DND-41 (cell line): ENCODE results near the gene TMEM217.

Source experiments
- ATAC-seq: fragments of 200-7000 bp; cut with Tn5 transposase; 3 replicates; pipeline ENCODE4 v1.9.1; 2021; ENCODE audit warnings: low read depth; ENCODE audit not compliant: insufficient read depth
- DNase-seq: peaks from one replicate; pipeline ENCODE4 v3.0.0-alpha.2; 2020
- H2AFZ ChIP-seq: 2 replicates; pipeline ENCODE4 v1.6.0; 2012; ENCODE audit warnings: low read depth, low read length
- H3K27ac ChIP-seq: 2 replicates; pipeline ENCODE4 v1.5.1; 2012; ENCODE audit warnings: low read length, inconsistent platforms
- H3K27me3 ChIP-seq: fragments of 200-600 bp; sonication (generic); 2 replicates; pipeline ENCODE4 v1.6.0; 2012; ENCODE audit warnings: low read length, mild to moderate bottlenecking, inconsistent platforms; ENCODE audit not compliant: insufficient read depth, poor library complexity
- H3K36me3 ChIP-seq: 2 replicates; pipeline ENCODE4 v1.5.1; 2012; ENCODE audit warnings: low read length, inconsistent platforms; ENCODE audit not compliant: insufficient read depth
- H3K4me1 ChIP-seq: 2 replicates; pipeline ENCODE4 v1.5.1; 2012; ENCODE audit warnings: mild to moderate bottlenecking, low read length; ENCODE audit not compliant: insufficient read depth
- H3K4me2 ChIP-seq: 2 replicates; pipeline ENCODE4 v1.6.0; 2012; ENCODE audit warnings: mild to moderate bottlenecking, moderate library complexity, low read length, inconsistent platforms; ENCODE audit not compliant: insufficient read depth
- H3K4me3 ChIP-seq, 2 experiments: fragments of 200-600 bp in 1 of 2; shearing (Covaris generic) in 1 of 2; 2 replicates each; pipeline ENCODE4 v1.5.1; 2012 to 2016; ENCODE audit warnings: inconsistent platforms in 2 of 2, low read length in 2 of 2, mild to moderate bottlenecking in 2 of 2, low read depth in 1 of 2, moderate library complexity in 1 of 2
- H3K79me2 ChIP-seq: 2 replicates; pipeline ENCODE4 v1.6.0; 2012; ENCODE audit warnings: low read length, inconsistent platforms; ENCODE audit not compliant: insufficient read depth
- H3K9ac ChIP-seq: 2 replicates; pipeline ENCODE4 v1.6.0; 2012; ENCODE audit warnings: low read depth, mild to moderate bottlenecking, inconsistent platforms, low read length, moderate library complexity
- H3K9me3 ChIP-seq: 2 replicates; pipeline ENCODE4 v1.5.1; 2012; ENCODE audit warnings: low read length, moderate library complexity, mild to moderate bottlenecking, inconsistent platforms; ENCODE audit not compliant: insufficient read depth, severe bottlenecking
- H4K20me1 ChIP-seq: 2 replicates; pipeline ENCODE4 v1.6.0; 2012; ENCODE audit warnings: low read length; ENCODE audit not compliant: insufficient read depth
- EZH2 ChIP-seq: IDR thresholded peaks from 3 replicates; pipeline ENCODE4 v1.6.1; 2012; ENCODE audit warnings: borderline replicate concordance, low read depth, mild to moderate bottlenecking, moderate library complexity, low read length, inconsistent platforms; ENCODE audit not compliant: severe bottlenecking
- TF ChIP-seq, protein P1 (sequence below): IDR thresholded peaks from 2 replicates; pipeline ENCODE4 v1.5.1; 2012; ENCODE audit warnings: borderline replicate concordance, low read length, moderate library complexity, mild to moderate bottlenecking; ENCODE audit not compliant: poor library complexity, severe bottlenecking; ENCODE audit errors: extremely low read depth

TMEM217 gene

DNA sequence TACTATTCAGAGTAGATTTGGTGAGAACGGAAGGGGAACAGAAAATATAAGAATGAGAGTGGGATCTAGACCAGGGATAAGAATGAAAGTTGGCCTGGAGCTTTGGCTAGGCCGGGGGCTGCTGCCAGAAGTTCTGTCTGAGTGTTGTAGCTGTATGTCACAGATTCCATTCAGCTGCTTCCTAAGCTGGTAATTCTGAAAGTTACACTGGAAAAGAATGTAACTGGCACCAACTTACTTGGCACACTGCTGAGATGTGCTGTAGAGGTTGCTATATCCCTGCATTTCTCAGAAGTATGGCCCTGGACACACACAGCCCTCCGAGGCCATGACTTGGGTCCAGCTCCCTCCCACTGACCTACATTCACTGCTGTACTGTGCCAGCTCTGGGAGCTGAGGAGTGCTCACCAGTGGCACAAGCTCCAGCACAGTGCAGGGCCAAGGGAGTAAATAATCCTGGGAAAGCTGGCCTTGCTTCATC lies 25.8 kb upstream of the TMEM217 start:
- DNase-seq (no peak), ATAC-seq (no peak)
- Histone ChIP-seq H3K27me3 (no peaks in the 10 kb centered on the region), H3K4me3 (no peak overlapping the region), H3K9me3 (no peaks in the 10 kb centered on the region), H3K36me3 (peaks cover 90% of the 10 kb centered on the region), H4K20me1 (no peaks in the 10 kb centered on the region), H3K4me1 (peaks cover 72% of the 10 kb centered on the region), H3K79me2 (peaks cover 72% of the 10 kb centered on the region), H3K9ac (0 out of 2 replicates have a peak overlapping the region, but pooled peaks have one; percentile 1), H3K27ac (peak overlapping the region; percentile 93), H2AFZ (no peak overlapping the region), H3K4me2 (no peak overlapping the region)
- TF ChIP-seq EZH2, result no peak
- TF ChIP-seq, protein P1, sequence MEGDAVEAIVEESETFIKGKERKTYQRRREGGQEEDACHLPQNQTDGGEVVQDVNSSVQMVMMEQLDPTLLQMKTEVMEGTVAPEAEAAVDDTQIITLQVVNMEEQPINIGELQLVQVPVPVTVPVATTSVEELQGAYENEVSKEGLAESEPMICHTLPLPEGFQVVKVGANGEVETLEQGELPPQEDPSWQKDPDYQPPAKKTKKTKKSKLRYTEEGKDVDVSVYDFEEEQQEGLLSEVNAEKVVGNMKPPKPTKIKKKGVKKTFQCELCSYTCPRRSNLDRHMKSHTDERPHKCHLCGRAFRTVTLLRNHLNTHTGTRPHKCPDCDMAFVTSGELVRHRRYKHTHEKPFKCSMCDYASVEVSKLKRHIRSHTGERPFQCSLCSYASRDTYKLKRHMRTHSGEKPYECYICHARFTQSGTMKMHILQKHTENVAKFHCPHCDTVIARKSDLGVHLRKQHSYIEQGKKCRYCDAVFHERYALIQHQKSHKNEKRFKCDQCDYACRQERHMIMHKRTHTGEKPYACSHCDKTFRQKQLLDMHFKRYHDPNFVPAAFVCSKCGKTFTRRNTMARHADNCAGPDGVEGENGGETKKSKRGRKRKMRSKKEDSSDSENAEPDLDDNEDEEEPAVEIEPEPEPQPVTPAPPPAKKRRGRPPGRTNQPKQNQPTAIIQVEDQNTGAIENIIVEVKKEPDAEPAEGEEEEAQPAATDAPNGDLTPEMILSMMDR, result no peak

DNA sequence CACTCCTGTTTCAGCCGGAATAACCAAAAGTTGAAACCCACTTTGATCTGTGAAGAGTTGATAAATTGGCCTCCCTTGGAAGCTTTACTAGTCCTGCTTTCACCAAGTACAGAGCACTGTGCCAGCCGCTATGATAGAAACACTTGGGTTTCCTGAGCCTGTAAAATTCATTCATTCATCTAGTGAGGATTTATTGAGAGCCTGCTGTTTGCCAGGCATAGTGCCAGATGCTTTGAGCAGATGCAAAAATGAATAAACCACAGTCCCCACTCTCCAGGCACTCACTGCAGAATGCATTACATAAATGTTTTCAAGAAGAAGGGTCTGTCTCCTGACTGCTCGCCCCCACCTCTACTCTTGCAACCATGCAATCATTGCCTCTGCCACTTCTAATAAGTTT lies 25.3 kb upstream of the TMEM217 start:
- Histone ChIP-seq H3K36me3 (peaks cover 89% of the 10 kb centered on the region), H3K4me3 (no peak overlapping the region), H3K4me1 (peaks cover 72% of the 10 kb centered on the region), H2AFZ (no peak overlapping the region), H3K79me2 (peaks cover 74% of the 10 kb centered on the region), H3K9ac (0 out of 2 replicates have a peak overlapping the region, but pooled peaks have one; percentile 1), H3K9me3 (no peaks in the 10 kb centered on the region), H4K20me1 (no peaks in the 10 kb centered on the region), H3K4me2 (no peak overlapping the region), H3K27me3 (no peaks in the 10 kb centered on the region), H3K27ac (peak overlapping the region; percentile 93)
- DNase-seq (no peak), ATAC-seq (peak; percentile 51; the same call in 2 of the 3 replicates)
- TF ChIP-seq, protein P1, result no peak
- TF ChIP-seq EZH2, result no peak

DNA sequence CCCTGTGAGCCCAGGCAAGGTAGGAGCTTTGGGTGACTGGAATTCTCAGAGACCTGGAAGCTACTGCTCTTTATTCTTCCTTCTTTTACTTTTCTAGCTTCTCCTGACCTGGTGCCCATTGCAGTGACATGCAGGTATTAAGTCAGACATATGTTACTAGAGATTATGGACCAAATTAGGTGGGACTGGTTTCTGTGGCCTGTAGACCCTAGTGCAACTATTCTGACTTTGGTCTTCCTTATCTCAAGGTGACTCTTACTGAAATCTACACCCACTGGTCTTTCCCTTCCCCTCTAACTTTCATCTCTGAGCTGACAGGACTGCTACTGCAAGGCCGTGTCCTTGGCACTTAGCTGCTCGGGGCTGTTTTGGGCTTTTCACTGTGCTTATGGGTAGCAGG lies 24.4 kb upstream of the TMEM217 start:
- no peaks in the 10 kb centered on the region for H3K27me3 ChIP-seq
- DNase-seq, result no peak
- no peak for ATAC-seq
- TF ChIP-seq, protein P1, result no peak
- no peak for TF ChIP-seq EZH2
- H3K9ac ChIP-seq, result no peak overlapping the region
- H3K79me2 ChIP-seq, result peaks cover 74% of the 10 kb centered on the region
- peak overlapping the region; percentile 93 for H3K27ac ChIP-seq
- H3K9me3 ChIP-seq, result no peaks in the 10 kb centered on the region
- no peak overlapping the region for H2AFZ ChIP-seq
- H4K20me1 ChIP-seq, result no peaks in the 10 kb centered on the region
- H3K4me3 ChIP-seq, result no peak overlapping the region
- no peak overlapping the region for H3K4me2 ChIP-seq
- H3K36me3 ChIP-seq, result peaks cover 81% of the 10 kb centered on the region
- H3K4me1 ChIP-seq, result peaks cover 72% of the 10 kb centered on the region
